ENCODE results near the gene NKAIN4.

The NKAIN4 gene

DNA sequence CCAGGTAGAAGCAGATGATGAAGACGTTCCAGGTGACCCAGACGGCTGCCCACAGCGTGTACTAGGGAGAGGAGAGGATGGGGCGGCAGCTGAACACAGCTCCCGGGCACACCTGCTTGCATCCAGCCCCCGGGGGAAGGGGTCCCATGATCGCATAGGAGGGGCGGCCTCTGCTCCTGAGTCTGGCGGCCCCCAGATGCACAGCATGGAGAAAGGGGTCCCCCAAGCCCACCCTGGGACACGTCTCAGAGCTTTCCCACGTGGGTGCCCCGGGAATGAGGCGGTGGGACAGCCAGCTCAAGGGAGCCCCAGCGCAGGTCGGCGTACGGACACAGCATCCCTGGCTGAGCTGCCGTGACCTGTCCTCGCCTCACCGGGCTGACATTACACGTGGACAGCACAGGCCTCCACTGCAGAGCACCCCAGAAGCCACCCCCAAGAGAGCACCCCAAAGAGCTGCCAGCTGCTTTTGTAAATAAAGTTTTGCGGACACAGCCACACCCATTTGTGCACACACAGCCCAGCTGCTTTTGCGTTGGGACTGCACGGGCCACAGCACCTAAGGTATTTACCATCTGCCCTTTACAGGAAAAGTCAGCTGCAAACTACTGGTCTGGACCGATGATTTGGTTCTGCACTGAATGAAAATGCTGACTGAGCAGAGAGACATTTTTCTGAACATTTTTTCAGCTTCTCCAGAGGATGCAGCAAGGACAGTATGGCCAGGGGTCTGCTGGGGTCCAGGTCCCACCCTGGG, 5.2 kb downstream of the NKAIN4 start:
- POLR2A ChIA-PET (ENCODE audit: low non-redundant PET), result no interaction called here
- H3K27ac ChIP-seq, result no peak overlapping the region
- DNase-seq (ENCODE audit: low spot score), result no peak
- TF ChIP-seq, protein P1, sequence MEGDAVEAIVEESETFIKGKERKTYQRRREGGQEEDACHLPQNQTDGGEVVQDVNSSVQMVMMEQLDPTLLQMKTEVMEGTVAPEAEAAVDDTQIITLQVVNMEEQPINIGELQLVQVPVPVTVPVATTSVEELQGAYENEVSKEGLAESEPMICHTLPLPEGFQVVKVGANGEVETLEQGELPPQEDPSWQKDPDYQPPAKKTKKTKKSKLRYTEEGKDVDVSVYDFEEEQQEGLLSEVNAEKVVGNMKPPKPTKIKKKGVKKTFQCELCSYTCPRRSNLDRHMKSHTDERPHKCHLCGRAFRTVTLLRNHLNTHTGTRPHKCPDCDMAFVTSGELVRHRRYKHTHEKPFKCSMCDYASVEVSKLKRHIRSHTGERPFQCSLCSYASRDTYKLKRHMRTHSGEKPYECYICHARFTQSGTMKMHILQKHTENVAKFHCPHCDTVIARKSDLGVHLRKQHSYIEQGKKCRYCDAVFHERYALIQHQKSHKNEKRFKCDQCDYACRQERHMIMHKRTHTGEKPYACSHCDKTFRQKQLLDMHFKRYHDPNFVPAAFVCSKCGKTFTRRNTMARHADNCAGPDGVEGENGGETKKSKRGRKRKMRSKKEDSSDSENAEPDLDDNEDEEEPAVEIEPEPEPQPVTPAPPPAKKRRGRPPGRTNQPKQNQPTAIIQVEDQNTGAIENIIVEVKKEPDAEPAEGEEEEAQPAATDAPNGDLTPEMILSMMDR (conservative IDR thresholded peaks at IDR 0.05; ENCODE audit: low read depth), result no peak
- CTCF ChIA-PET, result interaction anchor here (0.7 to 2.3 kb wide), 5 partner anchors 14 to 61 kb away, joined by 3 to 13 read pairs (median 4); no protein-coding TSS in a partner anchor

GRCh38 chr20:63247671-63248228, 6.5 kb downstream of the NKAIN4 start:
- POLR2A ChIA-PET (ENCODE audit: low non-redundant PET), result no interaction called here
- TF ChIP-seq, protein P1 (conservative IDR thresholded peaks at IDR 0.05; ENCODE audit: low read depth), result no peak
- DNase-seq (ENCODE audit: low spot score), result no peak
- CTCF ChIA-PET, result interaction anchor here (0.7 to 2.3 kb wide), 2 partner anchors 9 to 25 kb away, joined by 3 to 13 read pairs; no protein-coding TSS in a partner anchor
- no peak overlapping the region for H3K27ac ChIP-seq

GRCh38 chr20:63246490-63247288, 7.6 kb downstream of the NKAIN4 start:
- no peak for DNase-seq (ENCODE audit: low spot score)
- CTCF ChIA-PET, result interaction anchor here (0.6 to 2.5 kb wide), 5 partner anchors 12 to 373 kb away, joined by 3 to 20 read pairs (median 7); no protein-coding TSS in a partner anchor
- H3K27ac ChIP-seq, result no peak overlapping the region
- TF ChIP-seq, protein P1 (conservative IDR thresholded peaks at IDR 0.05; ENCODE audit: low read depth), result no peak
- POLR2A ChIA-PET (ENCODE audit: low non-redundant PET), result no interaction called here

- TF ChIP-seq, protein P1 (conservative IDR thresholded peaks at IDR 0.05; ENCODE audit: low read depth), result no peak
- POLR2A ChIA-PET (ENCODE audit: low non-redundant PET), result no interaction called here
- CTCF ChIA-PET, result interaction anchor here (0.8 to 6.7 kb wide), 4 partner anchors 10 to 21 kb away, joined by 3 to 48 read pairs (median 12); no protein-coding TSS in a partner anchor
- H3K27ac ChIP-seq, result no peak overlapping the region
- DNase-seq (ENCODE audit: low spot score), result no peak
Measured at GRCh38 chr20:63244468-63244867, 9.8 kb downstream of the NKAIN4 start.

GRCh38 chr20:63243604-63244247, 10.5 kb downstream of the NKAIN4 start:
- ChIA-PET CTCF (interaction anchor here (0.8 to 6.7 kb wide), 3 partner anchors 9 to 20 kb away, joined by 3 to 48 read pairs (median 5); no protein-coding TSS in a partner anchor), POLR2A (ENCODE audit: low non-redundant PET) (no interaction called here)
- TF ChIP-seq, protein P1 (conservative IDR thresholded peaks at IDR 0.05; ENCODE audit: low read depth), result no peak
- DNase-seq (ENCODE audit: low spot score), result no peak
- H3K27ac ChIP-seq, result no peak overlapping the region

GRCh38 chr20:63242736-63243135, 11.5 kb downstream of the NKAIN4 start:
- POLR2A ChIA-PET (ENCODE audit: low non-redundant PET), result no interaction called here
- CTCF ChIA-PET, result interaction anchor here (6.7 kb wide), 1 partner anchor 19 kb away, joined by 48 read pairs; no protein-coding TSS in a partner anchor
- DNase-seq (ENCODE audit: low spot score), result no peak
- H3K27ac ChIP-seq, result no peak overlapping the region
- TF ChIP-seq, protein P1 (conservative IDR thresholded peaks at IDR 0.05; ENCODE audit: low read depth), result no peak
